HG02840 (cell line): Measurements from ENCODE around the gene ZNF430.
"Not testable (repeated sequence)": the region's sequence is repeated elsewhere in the genome, so short reads cannot be mapped to it uniquely, and the experiment has no call there.

Experiments used
- ATAC-seq: cut with Tn5 transposase; IDR thresholded peaks from one replicate; pipeline ENCODE4 v1.9.1; 2021; ENCODE audit warnings: mild to moderate bottlenecking, moderate library complexity, moderate number of reproducible peaks; ENCODE audit not compliant: unreplicated experiment, low FRiP score

Gene ZNF430

GRCh38 chr19:21020298-21021227 lies at the start of gene ZNF430:
Gene ZNF430, plus strand, starts transcription at chr19:21020657. Its CDS starts 144 bp downstream, at chr19:21020801.
- peak; percentile 97 for ATAC-seq

GRCh38 chr19:20992788-20993187 lies 27.7 kb upstream of the ZNF430 start:
- not testable (repeated sequence) for ATAC-seq

GRCh38 chr19:20999731-21000352 lies 20.6 kb upstream of the ZNF430 start:
- ATAC-seq = peak; percentile 77

- not testable (repeated sequence) for ATAC-seq
These were observed 781 bp downstream of the ZNF430 start for GRCh38 chr19:21021238-21021637.

- ATAC-seq = no peak
These were observed 2.5 kb downstream of the ZNF430 start for GRCh38 chr19:21022996-21023395.

GRCh38 chr19:21023901-21024300 lies 3.4 kb downstream of the ZNF430 start:
- no peak for ATAC-seq

- ATAC-seq = no peak
These were observed 8.5 kb downstream of the ZNF430 start for GRCh38 chr19:21028969-21029268.

GRCh38 chr19:21045028-21045427 lies 24.6 kb downstream of the ZNF430 start:
- ATAC-seq = no peak

- ATAC-seq = no peak
These were observed 26.0 kb downstream of the ZNF430 start for GRCh38 chr19:21046489-21046888.

- ATAC-seq = no peak
These were observed 27.3 kb downstream of the ZNF430 start for GRCh38 chr19:21047716-21048115.

GRCh38 chr19:21052902-21053301 lies 32.4 kb downstream of the ZNF430 start:
- no peak for ATAC-seq

GRCh38 chr19:21065336-21065735 lies 44.9 kb downstream of the ZNF430 start:
- ATAC-seq = no peak

GRCh38 chr19:21082011-21082975 lies 61.8 kb downstream of the ZNF430 start, which contains the start of gene ZNF714:
Gene ZNF714, plus strand, starts transcription at chr19:21082203. Its CDS starts 16,066 bp downstream, at chr19:21098269.
- peak; percentile 96 for ATAC-seq

GRCh38 chr19:21084343-21084742 lies 63.9 kb downstream of the ZNF430 start:
- ATAC-seq = no peak

- ATAC-seq = no peak
These were observed 67.4 kb downstream of the ZNF430 start for GRCh38 chr19:21087871-21088270.

- no peak for ATAC-seq
These were observed 71.7 kb downstream of the ZNF430 start for GRCh38 chr19:21092109-21092508.

GRCh38 chr19:21094347-21095025 lies 74.0 kb downstream of the ZNF430 start:
- ATAC-seq = no peak

GRCh38 chr19:21098291-21098690 lies 77.8 kb downstream of the ZNF430 start:
- ATAC-seq = no peak

GRCh38 chr19:21101521-21102242 lies 81.2 kb downstream of the ZNF430 start:
- no peak for ATAC-seq
